ENCODE results near the gene SLC38A4. TPM values are rescaled to one million over a fixed set of nuclear protein-coding genes. Genes with fewer than 3 reads are reported as not detected.

Gene SLC38A4
- total RNA-seq, 1 experiment from 2014 or later: 0.96 TPM

- H3K23ac ChIP-seq (ENCODE audit: insufficient read length, low read depth, low read length): no peak overlapping the region
- no peak overlapping the region for H3K56ac ChIP-seq (ENCODE audit: insufficient read length, low read depth, low read length)
- H3K27ac ChIP-seq (ENCODE audit: insufficient read length, low read depth, low read length): no peak overlapping the region
- no peaks in the 10 kb centered on the region for H3K9me3 ChIP-seq (ENCODE audit: control insufficient read depth, low read depth, low read length)
- H4K91ac ChIP-seq (ENCODE audit: insufficient read length, low read depth, low read length): no peak overlapping the region
- H2BK15ac ChIP-seq (ENCODE audit: low read depth, low read length): no peak overlapping the region
- no peak overlapping the region for H3K27ac Mint-ChIP-seq
- H4K8ac ChIP-seq (replicated peaks; ENCODE audit: insufficient read length, low read depth, low read length): no peak overlapping the region
- H3K9ac ChIP-seq (ENCODE audit: extremely low read depth, insufficient read length, low read length): no peak overlapping the region
- no peak for DNase-seq
- no peak for TF ChIP-seq CTCF (conservative IDR thresholded peaks at IDR 0.05)
- no peaks in the 10 kb centered on the region for H3K23me2 ChIP-seq (ENCODE audit: insufficient read length, low read depth, low read length, poor library complexity, severe bottlenecking)
- H3K27me3 ChIP-seq (ENCODE audit: insufficient read depth, low read length): no peaks in the 10 kb centered on the region
- H3K9me3 Mint-ChIP-seq: no peaks in the 10 kb centered on the region; a peak in 1 of 5 replicates
- no peaks in the 10 kb centered on the region for H3K4me1 ChIP-seq (ENCODE audit: insufficient read depth, low read length)
- no peaks in the 10 kb centered on the region for H4K20me1 ChIP-seq (ENCODE audit: control insufficient read depth, insufficient read depth, insufficient read length)
- no peak overlapping the region for H3K14ac ChIP-seq (ENCODE audit: insufficient read depth, low read length)
- no peak overlapping the region for H2AFZ ChIP-seq (ENCODE audit: low read length)
- H2AK5ac ChIP-seq (ENCODE audit: insufficient read length, low read length): no peak overlapping the region
- no peaks in the 10 kb centered on the region for H3K79me1 ChIP-seq (ENCODE audit: insufficient read depth, low read depth, low read length, poor library complexity, severe bottlenecking)
- no peak overlapping the region for H3T11ph ChIP-seq (ENCODE audit: low read length)
- no peak overlapping the region for H2BK120ac ChIP-seq (ENCODE audit: low read depth, low read length, poor library complexity, severe bottlenecking)
- no peak overlapping the region for H3K4me2 ChIP-seq (ENCODE audit: insufficient read depth, insufficient read length, low read length)
- no peak overlapping the region for H2BK12ac ChIP-seq (ENCODE audit: insufficient read length, low read depth, low read length)
- H3K4ac ChIP-seq (ENCODE audit: low read depth, low read length): no peak overlapping the region
- no peaks in the 10 kb centered on the region for H3K36me3 Mint-ChIP-seq (ENCODE audit: insufficient read depth in 1 of 3, low read depth in 3 of 3)
- H2BK20ac ChIP-seq (ENCODE audit: low read depth, low read length, poor library complexity, severe bottlenecking): no peak overlapping the region
- WGBS (ENCODE audit: extremely low coverage, insufficient read length, low lambda C conversion rate): no CpG with 5 or more reads among the region's 2 CpGs
- H3K4me3 Mint-ChIP-seq: no peak overlapping the region
- no peaks in the 10 kb centered on the region for H3K79me2 ChIP-seq (ENCODE audit: insufficient read depth, low read length)
- no peak overlapping the region for H2BK5ac ChIP-seq (ENCODE audit: insufficient read length, low read length)
- no peaks in the 10 kb centered on the region for H3K4me1 Mint-ChIP-seq
- no peaks in the 10 kb centered on the region; the same call in 1 of the 2 replicates for H3K27me3 Mint-ChIP-seq (ENCODE audit: low read depth)
- no peak overlapping the region for H4K5ac ChIP-seq (ENCODE audit: insufficient read length, low read depth, low read length)
- H3K18ac ChIP-seq (ENCODE audit: insufficient read length, low read depth, low read length): no peak overlapping the region
Measured at GRCh38 chr12:46839964-46840363, 14.2 kb upstream of the SLC38A4 start.
